ENCODE data around the gene APOBEC4. TPM values are rescaled to one million over a fixed set of nuclear protein-coding genes. Genes with fewer than 3 reads are reported as not detected.

The APOBEC4 gene
- polyA plus RNA-seq, 4 donors, result 0.01 to 0.22 (median 0.13) TPM; not detected in 1

DNA sequence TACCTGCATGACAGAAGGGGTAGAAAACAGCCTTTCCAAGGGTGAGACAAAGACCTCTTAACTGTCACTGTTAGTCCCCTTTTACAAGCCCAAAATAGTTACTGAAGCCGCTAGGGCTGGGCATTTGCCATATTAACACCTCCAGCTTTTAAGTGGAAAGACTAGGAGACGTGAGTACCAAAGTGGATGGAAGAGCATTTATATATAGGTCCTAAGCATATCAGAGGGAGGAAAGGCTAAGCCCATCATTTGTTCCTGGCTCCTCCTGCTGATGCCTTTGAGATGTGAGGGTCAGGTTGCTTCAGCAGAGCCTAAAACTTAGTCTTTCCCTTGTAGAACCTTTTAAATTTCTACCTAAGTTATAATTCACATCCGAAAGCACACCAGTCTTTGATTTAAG lies 25.7 kb upstream of the APOBEC4 start:
- Histone ChIP-seq H3K4me3 (ENCODE audit: low read depth in 1 of 3, low read length in 3 of 3) (no peak overlapping the region), H3K27ac (ENCODE audit: low read depth in 1 of 3, low read length in 2 of 3) (no peak overlapping the region), H3K36me3 (ENCODE audit: control insufficient read depth in 3 of 3, insufficient read depth in 2 of 3, low read depth in 1 of 3, low read length in 3 of 3) (no peaks in the 10 kb centered on the region), H3K4me1 (ENCODE audit: control insufficient read depth in 3 of 3, insufficient read depth in 2 of 3, low read depth in 1 of 3, low read length in 2 of 3) (no peaks in the 10 kb centered on the region), H3K27me3 (ENCODE audit: control insufficient read depth in 3 of 3, insufficient read depth in 3 of 3, low read length in 3 of 3) (no peaks in the 10 kb centered on the region), H3K9me3 (ENCODE audit: control insufficient read depth in 2 of 2, insufficient read depth in 1 of 2, low read depth in 1 of 2, low read length in 1 of 2) (no peaks in the 10 kb centered on the region)
- WGBS, 3 donors, result 88 to 90% (median 88%) methylated on average over 3 of the region's 3 CpGs
- FAIRE-seq (no peak), DNase-seq (no peak)

- Histone ChIP-seq H3K27ac (ENCODE audit: low read depth in 1 of 3, low read length in 2 of 3) (no peak overlapping the region), H3K4me3 (ENCODE audit: low read depth in 1 of 3, low read length in 3 of 3) (no peak overlapping the region), H3K9me3 (ENCODE audit: control insufficient read depth in 2 of 2, insufficient read depth in 1 of 2, low read depth in 1 of 2, low read length in 1 of 2) (no peaks in the 10 kb centered on the region), H3K27me3 (ENCODE audit: control insufficient read depth in 3 of 3, insufficient read depth in 3 of 3, low read length in 3 of 3) (no peaks in the 10 kb centered on the region), H3K36me3 (ENCODE audit: control insufficient read depth in 3 of 3, insufficient read depth in 2 of 3, low read depth in 1 of 3, low read length in 3 of 3) (no peaks in the 10 kb centered on the region), H3K4me1 (ENCODE audit: control insufficient read depth in 3 of 3, insufficient read depth in 2 of 3, low read depth in 1 of 3, low read length in 2 of 3) (no peaks in the 10 kb centered on the region)
- 54 to 60% (median 57%) methylated on average over 2 of the region's 2 CpGs for WGBS, 3 donors
- no peak for DNase-seq
- FAIRE-seq, result no peak
These were observed 23.6 kb upstream of the APOBEC4 start for GRCh38 chr1:183676586-183677189.

GRCh38 chr1:183675883-183676585 lies 22.9 kb upstream of the APOBEC4 start:
- no peaks in the 10 kb centered on the region for H3K4me1 ChIP-seq (ENCODE audit: control insufficient read depth in 3 of 3, insufficient read depth in 2 of 3, low read depth in 1 of 3, low read length in 2 of 3)
- no peaks in the 10 kb centered on the region for H3K36me3 ChIP-seq (ENCODE audit: control insufficient read depth in 3 of 3, insufficient read depth in 2 of 3, low read depth in 1 of 3, low read length in 3 of 3)
- FAIRE-seq (no peak), DNase-seq (no peak)
- WGBS, 3 donors, result 83 to 92% (median 90%) methylated on average over 3 of the region's 3 CpGs
- no peaks in the 10 kb centered on the region for H3K27me3 ChIP-seq (ENCODE audit: control insufficient read depth in 3 of 3, insufficient read depth in 3 of 3, low read length in 3 of 3)
- no peak overlapping the region for H3K4me3 ChIP-seq (ENCODE audit: low read depth in 1 of 3, low read length in 3 of 3)
- no peaks in the 10 kb centered on the region for H3K9me3 ChIP-seq (ENCODE audit: control insufficient read depth in 2 of 2, insufficient read depth in 1 of 2, low read depth in 1 of 2, low read length in 1 of 2)
- H3K27ac ChIP-seq (ENCODE audit: low read depth in 1 of 3, low read length in 2 of 3), result no peak overlapping the region

- no peaks in the 10 kb centered on the region for H3K27me3 ChIP-seq (ENCODE audit: control insufficient read depth in 3 of 3, insufficient read depth in 3 of 3, low read length in 3 of 3)
- H3K27ac ChIP-seq (ENCODE audit: low read depth in 1 of 3, low read length in 2 of 3), result no peak overlapping the region
- no peak for DNase-seq
- FAIRE-seq, result no peak
- H3K4me1 ChIP-seq (ENCODE audit: control insufficient read depth in 3 of 3, insufficient read depth in 2 of 3, low read depth in 1 of 3, low read length in 2 of 3), result no peaks in the 10 kb centered on the region
- H3K9me3 ChIP-seq (ENCODE audit: control insufficient read depth in 2 of 2, insufficient read depth in 1 of 2, low read depth in 1 of 2, low read length in 1 of 2), result no peaks in the 10 kb centered on the region
- H3K4me3 ChIP-seq (ENCODE audit: low read depth in 1 of 3, low read length in 3 of 3), result no peak overlapping the region
- no peaks in the 10 kb centered on the region for H3K36me3 ChIP-seq (ENCODE audit: control insufficient read depth in 3 of 3, insufficient read depth in 2 of 3, low read depth in 1 of 3, low read length in 3 of 3)
These were observed 22.3 kb upstream of the APOBEC4 start for GRCh38 chr1:183675381-183675780.

DNA sequence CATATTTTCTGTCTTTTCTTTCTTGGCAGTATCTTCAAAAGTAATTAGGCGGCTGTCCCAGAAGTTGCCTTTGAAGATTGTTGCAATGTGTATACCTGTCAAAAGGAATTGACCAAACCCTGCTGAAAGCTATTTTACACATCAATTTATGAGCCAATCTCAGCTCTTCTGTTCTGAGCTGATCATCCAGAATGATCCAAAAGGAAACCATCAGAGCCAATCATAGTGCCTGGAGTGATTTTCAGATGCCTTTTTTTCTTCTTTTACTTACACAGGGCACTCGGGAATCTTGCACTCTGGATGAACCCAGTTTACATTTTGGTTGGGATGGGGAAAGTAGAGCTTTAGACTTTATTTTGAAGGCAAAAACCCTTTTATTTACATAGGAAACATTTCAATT lies 21.8 kb upstream of the APOBEC4 start:
- no peaks in the 10 kb centered on the region for H3K36me3 ChIP-seq (ENCODE audit: control insufficient read depth in 3 of 3, insufficient read depth in 2 of 3, low read depth in 1 of 3, low read length in 3 of 3)
- no peaks in the 10 kb centered on the region for H3K4me1 ChIP-seq (ENCODE audit: control insufficient read depth in 3 of 3, insufficient read depth in 2 of 3, low read depth in 1 of 3, low read length in 2 of 3)
- WGBS, 3 donors, result 71 to 89% (median 86%) methylated on average over 2 of the region's 2 CpGs
- no peak overlapping the region for H3K27ac ChIP-seq (ENCODE audit: low read depth in 1 of 3, low read length in 2 of 3)
- no peaks in the 10 kb centered on the region for H3K27me3 ChIP-seq (ENCODE audit: control insufficient read depth in 3 of 3, insufficient read depth in 3 of 3, low read length in 3 of 3)
- DNase-seq (no peak), FAIRE-seq (no peak)
- no peak overlapping the region for H3K4me3 ChIP-seq (ENCODE audit: low read depth in 1 of 3, low read length in 3 of 3)
- H3K9me3 ChIP-seq (ENCODE audit: control insufficient read depth in 2 of 2, insufficient read depth in 1 of 2, low read depth in 1 of 2, low read length in 1 of 2), result no peaks in the 10 kb centered on the region

- 78 to 83% (median 79%) methylated on average over 1 of the region's 1 CpG for WGBS, 3 donors
- H3K27ac ChIP-seq (ENCODE audit: low read depth in 1 of 3, low read length in 2 of 3), result no peak overlapping the region
- no peak for DNase-seq
These were observed 21.2 kb upstream of the APOBEC4 start for GRCh38 chr1:183674339-183674738.

GRCh38 chr1:183673605-183674323 lies 20.6 kb upstream of the APOBEC4 start:
- WGBS, 3 donors, result 88 to 95% (median 91%) methylated on average over 2 of the region's 2 CpGs
- DNase-seq, result no peak
- Histone ChIP-seq H3K36me3 (ENCODE audit: control insufficient read depth in 3 of 3, insufficient read depth in 2 of 3, low read depth in 1 of 3, low read length in 3 of 3) (no peaks in the 10 kb centered on the region), H3K27ac (ENCODE audit: low read depth in 1 of 3, low read length in 2 of 3) (no peak overlapping the region), H3K4me3 (ENCODE audit: low read depth in 1 of 3, low read length in 3 of 3) (no peak overlapping the region), H3K4me1 (ENCODE audit: control insufficient read depth in 3 of 3, insufficient read depth in 2 of 3, low read depth in 1 of 3, low read length in 2 of 3) (no peaks in the 10 kb centered on the region), H3K9me3 (ENCODE audit: control insufficient read depth in 2 of 2, insufficient read depth in 1 of 2, low read depth in 1 of 2, low read length in 1 of 2) (no peaks in the 10 kb centered on the region), H3K27me3 (ENCODE audit: control insufficient read depth in 3 of 3, insufficient read depth in 3 of 3, low read length in 3 of 3) (no peaks in the 10 kb centered on the region)
- no peak for FAIRE-seq

More at GRCh38 chr1:183674339-183674738, 21.2 kb upstream of the APOBEC4 start:
- no peak for FAIRE-seq
- no peaks in the 10 kb centered on the region for H3K27me3 ChIP-seq (ENCODE audit: control insufficient read depth in 3 of 3, insufficient read depth in 3 of 3, low read length in 3 of 3)
- H3K4me3 ChIP-seq (ENCODE audit: low read depth in 1 of 3, low read length in 3 of 3), result no peak overlapping the region
- no peaks in the 10 kb centered on the region for H3K9me3 ChIP-seq (ENCODE audit: control insufficient read depth in 2 of 2, insufficient read depth in 1 of 2, low read depth in 1 of 2, low read length in 1 of 2)
- H3K4me1 ChIP-seq (ENCODE audit: control insufficient read depth in 3 of 3, insufficient read depth in 2 of 3, low read depth in 1 of 3, low read length in 2 of 3), result no peaks in the 10 kb centered on the region
- H3K36me3 ChIP-seq (ENCODE audit: control insufficient read depth in 3 of 3, insufficient read depth in 2 of 3, low read depth in 1 of 3, low read length in 3 of 3), result no peaks in the 10 kb centered on the region

- Histone ChIP-seq H3K9me3 (ENCODE audit: control insufficient read depth in 2 of 2, insufficient read depth in 1 of 2, low read depth in 1 of 2, low read length in 1 of 2) (no peaks in the 10 kb centered on the region), H3K4me3 (ENCODE audit: low read depth in 1 of 3, low read length in 3 of 3) (no peak overlapping the region), H3K27ac (ENCODE audit: low read depth in 1 of 3, low read length in 2 of 3) (no peak overlapping the region), H3K36me3 (ENCODE audit: control insufficient read depth in 3 of 3, insufficient read depth in 2 of 3, low read depth in 1 of 3, low read length in 3 of 3) (no peaks in the 10 kb centered on the region), H3K27me3 (ENCODE audit: control insufficient read depth in 3 of 3, insufficient read depth in 3 of 3, low read length in 3 of 3) (no peaks in the 10 kb centered on the region), H3K4me1 (ENCODE audit: control insufficient read depth in 3 of 3, insufficient read depth in 2 of 3, low read depth in 1 of 3, low read length in 2 of 3) (no peaks in the 10 kb centered on the region)
- DNase-seq (no peak), FAIRE-seq (no peak)
- WGBS, 3 donors, result 91 to 94% (median 91%) methylated on average over 1 of the region's 1 CpG
These were observed 17.1 kb upstream of the APOBEC4 start for GRCh38 chr1:183670169-183670568.

Data from small intestine (tissue), 7 donors.